Mesothelial cell of epicardium (in vitro differentiated cells): ENCODE data around the gene SLC13A4. TPM values are rescaled to one million over a fixed set of nuclear protein-coding genes. Genes with fewer than 3 reads are reported as not detected.
A peak's percentile ranks its signal among the peaks of the same experiment; 100 is the strongest.
"Not testable (repeated sequence)": the region's sequence is repeated elsewhere in the genome, so short reads cannot be mapped to it uniquely, and the experiment has no call there.

Experiments
- DNase-seq, 2 experiments: peaks; one replicate each; pipeline ENCODE4 v3.0.0; 2021; ENCODE audit warnings: low spot score in 2 of 2; ENCODE audit not compliant: unreplicated experiment in 2 of 2
- H3K27ac Mint-ChIP-seq: 2 replicates; pipeline ENCODE4 v1.8.0; 2021; ENCODE audit warnings: mixed read lengths
- H3K27me3 Mint-ChIP-seq: 2 replicates; pipeline ENCODE4 v1.8.0; 2021; ENCODE audit warnings: low read depth, mixed read lengths
- H3K36me3 Mint-ChIP-seq: 2 replicates; pipeline ENCODE4 v1.8.0; 2021; ENCODE audit warnings: mixed read lengths
- H3K4me1 Mint-ChIP-seq: 2 replicates; pipeline ENCODE4 v1.8.0; 2021; ENCODE audit warnings: mixed read lengths
- H3K4me3 Mint-ChIP-seq: 2 replicates; pipeline ENCODE4 v1.8.0; 2021; ENCODE audit warnings: mild to moderate bottlenecking, moderate library complexity, mixed read lengths
- H3K9me3 Mint-ChIP-seq: 2 replicates; pipeline ENCODE4 v1.8.0; 2021; ENCODE audit warnings: mixed read lengths
- CTCF ChIP-seq: fragments of 200-600 bp; sonication (generic); IDR thresholded peaks from one replicate; pipeline ENCODE4 v1.5.0; 2021; ENCODE audit warnings: antibody characterized with exemption; ENCODE audit not compliant: unreplicated experiment
- total RNA-seq: library from RNA; stranded (reverse); gene quantifications from 3 replicates; pipeline ENCODE4 v1.2.1, GENCODE V29; 2021

Gene SLC13A4
- total RNA-seq, 1 donor from 2014 or later: not detected

- Mint-ChIP-seq H3K27ac (peak overlapping the region; percentile 32), H3K27me3 (no peaks in the 10 kb centered on the region), H3K4me1 (peaks cover 24% of the 10 kb centered on the region), H3K4me3 (no peak overlapping the region), H3K36me3 (peaks cover 21% of the 10 kb centered on the region), H3K9me3 (peaks cover 4% of the 10 kb centered on the region)
- DNase-seq: no peak
- TF ChIP-seq CTCF: no peak
Measured at GRCh38 chr7:135669774-135670173, 58.2 kb downstream of the SLC13A4 start.

DNA sequence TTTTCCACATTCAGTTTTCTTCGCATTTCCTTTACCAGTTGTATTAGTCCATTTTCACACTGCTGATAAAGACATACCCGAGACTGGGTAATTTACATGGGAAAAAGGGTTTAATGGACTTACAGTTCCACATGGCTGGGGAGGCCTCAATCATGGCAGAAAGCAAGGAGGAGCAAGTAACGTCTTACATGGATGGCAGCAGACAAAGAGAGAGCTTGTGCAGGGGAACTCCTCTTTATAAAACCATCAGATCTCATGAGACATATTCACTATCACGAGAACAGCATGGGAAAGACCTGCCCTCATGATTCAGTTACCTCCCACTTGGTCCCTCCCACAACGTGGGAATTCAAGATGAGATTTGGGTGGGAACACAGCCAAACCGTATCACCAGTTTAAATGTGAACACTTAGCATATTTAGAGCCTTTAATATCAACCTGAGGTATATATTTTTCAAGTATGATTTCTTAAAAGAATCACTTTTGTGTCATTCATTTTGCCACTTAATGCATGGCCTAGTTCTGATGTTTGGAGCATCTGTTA lies 59.1 kb downstream of the SLC13A4 start:
- peaks cover 32% of the 10 kb centered on the region for H3K4me1 Mint-ChIP-seq
- H3K36me3 Mint-ChIP-seq: peaks cover 18% of the 10 kb centered on the region
- not testable (repeated sequence) for H3K4me3 Mint-ChIP-seq, H3K27ac Mint-ChIP-seq, H3K27me3 Mint-ChIP-seq, H3K9me3 Mint-ChIP-seq, DNase-seq

DNA sequence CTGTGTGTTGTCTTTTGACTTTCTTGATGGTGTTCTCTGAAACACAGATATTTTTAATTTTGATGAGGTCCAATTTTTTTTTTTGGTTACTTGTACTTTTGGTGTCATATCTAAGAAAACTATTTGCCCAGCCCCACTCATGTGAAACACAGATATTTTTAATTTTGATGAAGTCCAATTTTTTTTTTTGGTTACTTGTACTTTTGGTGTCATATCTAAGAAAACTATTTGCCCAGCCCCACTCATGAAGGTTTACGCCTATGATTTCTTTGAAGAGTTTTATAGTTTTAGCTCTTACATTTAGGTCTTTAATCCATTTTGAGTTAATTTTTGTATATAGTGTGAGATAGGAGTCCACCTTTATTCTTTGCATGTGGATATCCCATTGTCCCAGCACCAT lies 60.4 kb downstream of the SLC13A4 start:
- H3K4me3 Mint-ChIP-seq, H3K27ac Mint-ChIP-seq, H3K27me3 Mint-ChIP-seq, DNase-seq, H3K9me3 Mint-ChIP-seq: not testable (repeated sequence)
- Mint-ChIP-seq H3K36me3 (peaks cover 18% of the 10 kb centered on the region), H3K4me1 (peaks cover 29% of the 10 kb centered on the region)

- H3K27ac Mint-ChIP-seq: no peak overlapping the region
- DNase-seq: no peak
- H3K36me3 Mint-ChIP-seq: peaks cover 18% of the 10 kb centered on the region
- no peak overlapping the region for H3K4me3 Mint-ChIP-seq
- no peaks in the 10 kb centered on the region for H3K27me3 Mint-ChIP-seq
- peaks cover 4% of the 10 kb centered on the region for H3K9me3 Mint-ChIP-seq
- peaks cover 29% of the 10 kb centered on the region for H3K4me1 Mint-ChIP-seq
- TF ChIP-seq CTCF: no peak
Measured at GRCh38 chr7:135666846-135667245, 61.1 kb downstream of the SLC13A4 start.

DNA sequence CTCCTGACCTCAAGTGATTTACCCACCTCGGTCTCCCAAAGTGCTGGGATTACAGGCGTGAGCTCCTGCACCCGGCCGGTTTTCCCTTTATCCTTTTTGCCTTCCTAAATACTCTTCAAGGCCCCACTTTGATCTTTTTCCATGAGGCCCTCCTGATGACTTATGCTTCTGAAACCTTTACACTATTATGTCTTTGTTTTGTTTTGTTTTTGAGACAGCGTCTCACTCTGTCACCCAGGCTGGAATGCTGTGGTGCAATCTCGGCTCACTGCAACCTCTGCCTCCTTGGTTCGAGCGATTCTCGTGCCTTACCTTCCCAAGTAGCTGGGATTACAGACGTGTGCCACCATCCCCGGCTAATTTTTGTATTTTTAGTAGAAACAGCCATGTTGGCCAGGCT lies 61.8 kb downstream of the SLC13A4 start:
- H3K27me3 Mint-ChIP-seq: no peaks in the 10 kb centered on the region
- peaks cover 4% of the 10 kb centered on the region for H3K9me3 Mint-ChIP-seq
- peaks cover 32% of the 10 kb centered on the region for H3K4me1 Mint-ChIP-seq
- H3K36me3 Mint-ChIP-seq: peaks cover 18% of the 10 kb centered on the region
- peak overlapping the region; percentile 26 for H3K27ac Mint-ChIP-seq
- no peak for TF ChIP-seq CTCF
- H3K4me3 Mint-ChIP-seq: no peak overlapping the region
- DNase-seq: no peak

DNA sequence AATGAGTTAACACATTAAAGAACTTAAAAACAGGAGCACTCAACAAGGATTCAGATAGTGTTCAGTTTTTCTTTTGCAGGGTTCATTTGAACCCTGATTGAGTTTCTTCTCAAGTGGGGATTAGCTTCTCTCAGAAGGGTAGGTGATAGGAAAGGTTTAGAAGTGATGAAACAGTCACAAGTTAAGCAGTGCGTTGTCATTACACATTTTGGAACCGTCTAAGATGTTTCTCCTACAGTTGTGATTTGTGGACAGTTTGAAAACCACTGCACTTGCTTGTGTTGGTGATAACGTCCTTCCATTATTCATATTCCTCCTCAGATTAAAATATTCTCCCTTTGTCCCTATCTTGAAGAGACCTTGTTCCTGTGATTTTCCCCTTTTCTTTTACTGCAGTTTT lies 62.9 kb downstream of the SLC13A4 start:
- Mint-ChIP-seq H3K36me3 (peaks cover 18% of the 10 kb centered on the region), H3K4me3 (no peak overlapping the region), H3K27ac (no peak overlapping the region), H3K9me3 (peaks cover 4% of the 10 kb centered on the region), H3K27me3 (no peaks in the 10 kb centered on the region), H3K4me1 (peaks cover 29% of the 10 kb centered on the region)
- no peak for DNase-seq
- TF ChIP-seq CTCF: no peak

GRCh38 chr7:135664046-135664589 lies 63.9 kb downstream of the SLC13A4 start:
- Mint-ChIP-seq H3K4me1 (peaks cover 29% of the 10 kb centered on the region), H3K4me3 (peak overlapping the region; percentile 87), H3K9me3 (peaks cover 4% of the 10 kb centered on the region), H3K27ac (peak overlapping the region; percentile 73), H3K36me3 (peaks cover 15% of the 10 kb centered on the region), H3K27me3 (no peaks in the 10 kb centered on the region)
- no peak for TF ChIP-seq CTCF
- no peak for DNase-seq
